A673 (cell line): ENCODE results near the gene GIGYF2. TPM values are rescaled to one million over a fixed set of nuclear protein-coding genes. Genes with fewer than 3 reads are reported as not detected.

Experiments used
- BruUV-seq: library from RNA; stranded (reverse); fragments of 400-500 nt; replicated peaks from 2 replicates; lab custom pipeline; 2021; lab: Mats Ljungman, UMichigan
- CTCF ChIA-PET: fragments of 300-600 bp; sonication (Branson Sonifier 250); formaldehyde crosslinking; loops from one replicate; lab custom pipeline; 2022; ENCODE audit warnings: antibody characterized with exemption; lab: Charles Lee
- POLR2A ChIA-PET: fragments of 300-600 bp; sonication (Branson Sonifier 250); formaldehyde crosslinking; loops from one replicate; lab custom pipeline; 2022; ENCODE audit warnings: antibody characterized with exemption; ENCODE audit not compliant: low non-redundant PET; lab: Charles Lee
- DNase-seq: peaks from one replicate; pipeline ENCODE4 v3.0.0-alpha.2; 2015; ENCODE audit warnings: low spot score
- H3K27ac ChIP-seq: fragments of 200-600 bp; sonication (generic); 2 replicates; pipeline ENCODE4 v1.5.1; 2016; ENCODE audit warnings: mixed run types, low read depth, mild to moderate bottlenecking, mixed read lengths, antibody characterized with exemption, low read length; ENCODE audit not compliant: poor library complexity, severe bottlenecking
- H3K27me3 ChIP-seq: fragments of 200-600 bp; sonication (generic); replicated peaks from 2 replicates; pipeline ENCODE4 v1.6.1; 2017; ENCODE audit warnings: mixed run types, low read depth, mild to moderate bottlenecking, mixed read lengths, antibody characterized with exemption, low read length; ENCODE audit not compliant: insufficient read depth, poor library complexity
- H3K36me3 ChIP-seq: fragments of 200-600 bp; sonication (generic); 2 replicates; pipeline ENCODE4 v1.6.1; 2016; ENCODE audit warnings: mixed run types, mild to moderate bottlenecking, mixed read lengths, antibody characterized with exemption, low read length; ENCODE audit not compliant: insufficient read depth, poor library complexity, severe bottlenecking
- H3K4me1 ChIP-seq: fragments of 200-600 bp; sonication (generic); 2 replicates; pipeline ENCODE4 v1.6.1; 2017; ENCODE audit warnings: mixed run types, mild to moderate bottlenecking, mixed read lengths, antibody characterized with exemption, low read length; ENCODE audit not compliant: insufficient read depth, poor library complexity, severe bottlenecking
- H3K4me3 ChIP-seq: fragments of 200-600 bp; sonication (generic); 2 replicates; pipeline ENCODE4 v1.5.1; 2016; ENCODE audit warnings: low read depth, mixed run types, mild to moderate bottlenecking, mixed read lengths, low read length; ENCODE audit not compliant: poor library complexity, severe bottlenecking
- H3K9me3 ChIP-seq: fragments of 200-600 bp; sonication (generic); 2 replicates; pipeline ENCODE4 v1.6.1; 2016; ENCODE audit warnings: mixed run types, low read depth, mild to moderate bottlenecking, mixed read lengths, antibody characterized with exemption, low read length; ENCODE audit not compliant: poor library complexity, severe bottlenecking
- CTCF ChIP-seq: fragments of 300-800, 200-600 bp; sonication (generic); conservative IDR thresholded peaks from 2 replicates; pipeline ENCODE4 v1.5.1; 2017; ENCODE audit warnings: low read depth, mild to moderate bottlenecking, antibody characterized with exemption, low read length, moderate library complexity, mixed read lengths
- EZH2 ChIP-seq: fragments of 200-600 bp; sonication (generic); IDR thresholded peaks from 2 replicates; pipeline ENCODE4 v1.6.1; 2017; ENCODE audit warnings: borderline replicate concordance, low read depth, mild to moderate bottlenecking, mixed read lengths, antibody characterized with exemption, low read length; ENCODE audit not compliant: poor library complexity, severe bottlenecking
- intact Hi-C: fragments of 100-400 bp; cut with micrococcal nuclease; formaldehyde crosslinking; loops from one replicate; pipeline ENCODE4 v1.10.0; 2022; ENCODE audit not compliant: unreplicated experiment
- total RNA-seq: library from RNA; stranded (reverse); gene quantifications from 2 replicates; pipeline ENCODE4 v1.2.3, GENCODE V29; 2021

The GIGYF2 gene
- total RNA-seq, 1 experiment from 2014 or later, result 62.8 TPM

GRCh38 chr2:232890896-232891601, 193.9 kb downstream of the GIGYF2 start:
- no TSS peak for BruUV-seq
- Histone ChIP-seq H3K27ac (no peak overlapping the region), H3K4me3 (no peak overlapping the region), H3K4me1 (no peaks in the 10 kb centered on the region), H3K36me3 (no peaks in the 10 kb centered on the region), H3K9me3 (no peaks in the 10 kb centered on the region), H3K27me3 (no peaks in the 10 kb centered on the region)
- peak; percentile 46 for DNase-seq
- ChIA-PET CTCF (no interaction called here), POLR2A (no interaction called here)
- TF ChIP-seq EZH2, result no peak
- TF ChIP-seq CTCF, result no peak
- intact Hi-C loops, result no loop called here

- no peak for DNase-seq
- H3K4me3 ChIP-seq, result no peak overlapping the region
- intact Hi-C loops, result no loop called here
Observed at GRCh38 chr2:232891621-232892071, 194.5 kb downstream of the GIGYF2 start.

GRCh38 chr2:232892221-232892620, 195.1 kb downstream of the GIGYF2 start:
- Histone ChIP-seq H3K27ac (no peak overlapping the region), H3K27me3 (no peaks in the 10 kb centered on the region), H3K4me3 (no peak overlapping the region), H3K36me3 (no peaks in the 10 kb centered on the region), H3K4me1 (no peaks in the 10 kb centered on the region), H3K9me3 (no peaks in the 10 kb centered on the region)
- BruUV-seq, result no TSS peak
- no peak for TF ChIP-seq EZH2
- TF ChIP-seq CTCF, result no peak
- DNase-seq, result no peak
- intact Hi-C loops, result no loop called here
- POLR2A ChIA-PET, result no interaction called here
- CTCF ChIA-PET, result no interaction called here

More at GRCh38 chr2:232891621-232892071, 194.5 kb downstream of the GIGYF2 start:
- ChIA-PET POLR2A (no interaction called here), CTCF (no interaction called here)
- no peaks in the 10 kb centered on the region for H3K36me3 ChIP-seq
- no peaks in the 10 kb centered on the region for H3K9me3 ChIP-seq
- TF ChIP-seq CTCF, result no peak
- TF ChIP-seq EZH2, result no peak
- H3K27me3 ChIP-seq, result no peaks in the 10 kb centered on the region
- H3K27ac ChIP-seq, result no peak overlapping the region
- no peaks in the 10 kb centered on the region for H3K4me1 ChIP-seq
- no TSS peak for BruUV-seq
